GM12878 (cell line): ENCODE data around the gene NEMF. TPM values are rescaled to one million over a fixed set of nuclear protein-coding genes. Genes with fewer than 3 reads are reported as not detected.

Experiments used
- ATAC-seq: fragments of 200-7000 bp; cut with Tn5 transposase; 3 replicates; pipeline ENCODE4 v1.9.1; 2020; ENCODE audit warnings: mild to moderate bottlenecking, moderate library complexity
- BruUV-seq: library from RNA; stranded (reverse); fragments of 400-500 nt; replicated peaks from 2 replicates; lab custom pipeline; 2021; lab: Mats Ljungman, UMichigan
- CTCF ChIA-PET: fragments of 300-600 bp; sonication (Branson Sonifier 250); formaldehyde crosslinking; extraction: SDS; loops from one replicate; lab custom pipeline; 2021; ENCODE audit warnings: inconsistent platforms; lab: Yijun Ruan, JAX
- POLR2A ChIA-PET: fragments of 350-600 bp; formaldehyde crosslinking; extraction: SDS; loops from one replicate; lab custom pipeline; 2021; ENCODE audit warnings: inconsistent platforms; lab: Charles Lee
- RAD21 ChIA-PET: fragments of 300-600 bp; sonication (Branson Sonifier 250); formaldehyde crosslinking; loops from one replicate; lab custom pipeline; 2023; ENCODE audit warnings: antibody characterized with exemption; ENCODE audit not compliant: unreplicated experiment; lab: Charles Lee
- SMC1A ChIA-PET: fragments of 300-600 bp; sonication (Branson Sonifier 250); formaldehyde crosslinking; loops from one replicate; lab custom pipeline; 2023; ENCODE audit not compliant: unreplicated experiment, uncharacterized antibody; lab: Charles Lee
- DNase-seq: peaks from one replicate; pipeline ENCODE4 v3.0.0-alpha.2; 2011; ENCODE audit warnings: low read depth, low spot score
- FAIRE-seq: peaks from 3 replicates; lab custom pipeline; 2011; peaks lifted over from hg19 to GRCh38; lab: Jason Lieb, UNC
- H2AFZ ChIP-seq: 2 replicates; pipeline ENCODE4 v1.6.0; 2011; ENCODE audit warnings: low read depth, low read length, control low read depth; ENCODE audit not compliant: control insufficient read depth
- H3K27ac ChIP-seq: 2 replicates; pipeline ENCODE4 v1.5.1; 2011; ENCODE audit warnings: control low read depth; ENCODE audit not compliant: control insufficient read depth, insufficient read depth
- H3K27me3 ChIP-seq, 2 experiments: replicated peaks in 1 of 2; 2 replicates each; pipeline versions ENCODE4 v1.6.0 to v1.6.1; 2011; ENCODE audit warnings: low read length in 1 of 2; ENCODE audit not compliant: control insufficient read depth in 2 of 2, insufficient read depth in 2 of 2
- H3K36me3 ChIP-seq, 2 experiments: 2 replicates each; pipeline ENCODE4 v1.5.1; 2011; ENCODE audit warnings: low read length in 1 of 2; ENCODE audit not compliant: control insufficient read depth in 2 of 2, insufficient read depth in 2 of 2
- H3K4me1 ChIP-seq: 2 replicates; pipeline ENCODE4 v1.6.1; 2011; ENCODE audit warnings: mild to moderate bottlenecking, low read length, moderate library complexity, mixed read lengths; ENCODE audit not compliant: control insufficient read depth, insufficient read depth
- H3K4me2 ChIP-seq: 2 replicates; pipeline ENCODE4 v1.6.0; 2011; ENCODE audit warnings: control low read depth; ENCODE audit not compliant: control insufficient read depth, insufficient read depth
- H3K4me3 ChIP-seq: fragments of 200-600 bp; sonication (generic); 2 replicates; pipeline ENCODE4 v1.5.1; 2016
- H3K79me2 ChIP-seq: 2 replicates; pipeline ENCODE4 v1.6.0; 2011; ENCODE audit warnings: low read length; ENCODE audit not compliant: control insufficient read depth, insufficient read depth
- H3K9ac ChIP-seq: 2 replicates; pipeline ENCODE4 v1.8.0; 2011; ENCODE audit warnings: low read length, control low read depth, mixed read lengths; ENCODE audit not compliant: control insufficient read depth, insufficient read depth
- H3K9me3 ChIP-seq: replicated peaks from 3 replicates; pipeline ENCODE4 v1.5.1; 2011; ENCODE audit warnings: mild to moderate bottlenecking, low read length; ENCODE audit not compliant: control insufficient read depth, insufficient read depth
- H4K20me1 ChIP-seq: 2 replicates; pipeline ENCODE4 v1.6.0; 2011; ENCODE audit not compliant: control insufficient read depth, insufficient read depth
- ATF3 ChIP-seq: IDR thresholded peaks from 2 replicates; pipeline ENCODE4 v1.6.1; 2011; ENCODE audit warnings: low read depth, mild to moderate bottlenecking, low read length, moderate library complexity, borderline replicate concordance; ENCODE audit errors: extremely low read depth
- ATF7 ChIP-seq: fragments of 450-650 bp; IDR thresholded peaks from 2 replicates; pipeline ENCODE4 v1.6.1; 2016; ENCODE audit warnings: low read depth, mild to moderate bottlenecking
- BACH1 ChIP-seq: fragments of 450-650 bp; IDR thresholded peaks from 2 replicates; pipeline ENCODE4 v1.6.1; 2017; ENCODE audit warnings: mild to moderate bottlenecking, borderline replicate concordance
- BMI1 ChIP-seq: fragments of 450-650 bp; IDR thresholded peaks from 2 replicates; pipeline ENCODE4 v1.6.1; 2016; ENCODE audit warnings: mild to moderate bottlenecking, moderate library complexity, borderline replicate concordance
- CHD4 ChIP-seq: fragments of 200-600 bp; sonication (generic); IDR thresholded peaks from 2 replicates; pipeline ENCODE4 v1.6.1; 2016; ENCODE audit warnings: mild to moderate bottlenecking
- EP300 ChIP-seq, 2 experiments: fragments of 150-350 bp in 1 of 2; IDR thresholded peaks; 2 replicates each; pipeline ENCODE4 v1.6.1; 2011 to 2012; ENCODE audit warnings: low read depth in 2 of 2, low read length in 2 of 2, borderline replicate concordance in 1 of 2, improper control_type of control experiment in 1 of 2, inconsistent platforms in 1 of 2; ENCODE audit not compliant: control insufficient read depth in 1 of 2
- IRF5 ChIP-seq: fragments of 450-650 bp; IDR thresholded peaks from 2 replicates; pipeline ENCODE4 v1.6.1; 2017; ENCODE audit warnings: borderline replicate concordance
- NFIC ChIP-seq: IDR thresholded peaks from 2 replicates; pipeline ENCODE4 v1.6.1; 2012; ENCODE audit warnings: low read depth, mild to moderate bottlenecking, inconsistent platforms, low read length, moderate library complexity
- NFXL1 ChIP-seq: fragments of 450-650 bp; IDR thresholded peaks from 2 replicates; pipeline ENCODE4 v1.6.1; 2017; ENCODE audit warnings: antibody characterized with exemption, mild to moderate bottlenecking, borderline replicate concordance
- NFYB ChIP-seq: IDR thresholded peaks from 2 replicates; pipeline ENCODE4 v1.6.1; 2011; ENCODE audit warnings: low read depth, mild to moderate bottlenecking, low read length, improper control_type of control experiment, moderate library complexity; ENCODE audit not compliant: insufficient read depth
- NKRF ChIP-seq: fragments of 450-650 bp; conservative IDR thresholded peaks from 2 replicates; pipeline ENCODE4 v1.6.1; 2017; ENCODE audit warnings: mild to moderate bottlenecking, moderate library complexity
- PKNOX1 ChIP-seq: fragments of 450-650 bp; IDR thresholded peaks from 2 replicates; pipeline ENCODE4 v1.6.1; 2016; ENCODE audit warnings: mild to moderate bottlenecking
- POU2F2 ChIP-seq: IDR thresholded peaks from 3 replicates; pipeline ENCODE4 v1.6.1; 2011; ENCODE audit warnings: low read depth, mild to moderate bottlenecking, low read length, borderline replicate concordance
- SMAD1 ChIP-seq: fragments of 450-650 bp; IDR thresholded peaks from 2 replicates; pipeline ENCODE4 v1.6.1; 2018; ENCODE audit warnings: mild to moderate bottlenecking, low read depth; ENCODE audit not compliant: partially characterized antibody
- STAT3 ChIP-seq: IDR thresholded peaks from 2 replicates; pipeline ENCODE4 v1.6.1; 2011; ENCODE audit warnings: low read depth, low read length, improper control_type of control experiment
- WRNIP1 ChIP-seq: IDR thresholded peaks from 2 replicates; pipeline ENCODE4 v1.6.1; 2011; ENCODE audit warnings: low read depth, low read length, improper control_type of control experiment, borderline replicate concordance
- ZSCAN29 ChIP-seq: fragments of 450-650 bp; IDR thresholded peaks from 2 replicates; pipeline ENCODE4 v1.6.1; 2017; ENCODE audit warnings: mild to moderate bottlenecking, moderate library complexity
- WGBS: methylation state at CpG from one replicate; pipeline ENCODE4 v1.1.6; 2016; ENCODE audit warnings: low lambda C conversion rate; ENCODE audit not compliant: insufficient replicate concordance, insufficient coverage; ENCODE audit errors: missing lambda C conversion rate; 5-methylcytosine and 5-hydroxymethylcytosine counted together
- in situ Hi-C: fragments of 300-500 bp; cut with MboI; formaldehyde crosslinking; loops from 9 replicates; pipeline ENCODE4 v1.14.3; 2018; ENCODE audit warnings: mixed read lengths
- intact Hi-C: fragments of 100-400 bp; cut with micrococcal nuclease; formaldehyde crosslinking; loops from one replicate; pipeline ENCODE4 v1.14.2; 2022; ENCODE audit not compliant: unreplicated experiment
- polyA plus RNA-seq, 11 experiments: library from polyadenylated mRNA; depleted of rRNA in 4 of 11; unstranded in 6 of 11; stranded (reverse) in 5 of 11; fragments of >200 nt; fragmentation: Nextera tagmentation in 4 of 11; fragmentation: Illumina TruSeq in 1 of 11; extraction: Ambion mirVana in 4 of 11; extraction: Trizol in 1 of 11; gene quantifications; 1 replicate in 1 of 11; 2 replicates in 10 of 11; pipeline versions ENCODE4 v1.2.1 to v1.2.3, GENCODE V29; 2011 to 2016; ENCODE audit warnings: inconsistent platforms in 2 of 11, missing spikeins in 2 of 11, low read depth in 1 of 11
- total RNA-seq, 4 experiments: library from RNA; depleted of rRNA in 3 of 4; stranded (reverse); fragments of >200 nt in 3 of 4; fragmentation: Illumina TruSeq in 1 of 4; extraction: Trizol in 1 of 4; gene quantifications; 2 replicates each; pipeline versions ENCODE4 v1.2.1 to v1.2.3, GENCODE V29; 2013 to 2021

NEMF gene
- total and polyA plus RNA-seq, 10 of the 15 experiments (the other 5 are each of a cell fraction or from before 2014, with no cell fraction given), result 31.5 to 80.1 (median 61.1) TPM

- over 99% methylated on average over 12 of the region's 12 CpGs for WGBS
- H3K9ac ChIP-seq, result no peak overlapping the region
- no peak overlapping the region for H2AFZ ChIP-seq
- no peaks in the 10 kb centered on the region for H3K79me2 ChIP-seq
- in situ Hi-C loops (no loop called here), intact Hi-C loops (no loop called here)
- ATAC-seq, result no peak
- FAIRE-seq, result no peak
- no peak overlapping the region for H3K4me3 ChIP-seq
- no peak overlapping the region for H3K27ac ChIP-seq
- no TSS peak for BruUV-seq
- ChIA-PET SMC1A (interaction anchor here (1.2 kb wide), 1 partner anchor 8 kb away, joined by 4 read pairs; no protein-coding TSS in a partner anchor), CTCF (no interaction called here), RAD21 (no interaction called here), POLR2A (interaction anchor here (0.5 kb wide), 1 partner anchor 174 kb away, joined by 4 read pairs; no protein-coding TSS in a partner anchor)
- H3K4me1 ChIP-seq, result no peaks in the 10 kb centered on the region
- peaks cover 9 to 33% of the 10 kb centered on the region in 2 experiments; a peak in 3 of 4 replicates for H3K36me3 ChIP-seq
- no peaks in the 10 kb centered on the region for H4K20me1 ChIP-seq
- peaks cover 3% of the 10 kb centered on the region for H3K9me3 ChIP-seq
- no peak for DNase-seq
- TF ChIP-seq ATF7 (no peak), WRNIP1 (no peak), ZSCAN29 (no peak), CHD4 (no peak), BACH1 (no peak), NKRF (no peak), SMAD1 (no peak), NFYB (no peak), NFXL1 (no peak), IRF5 (no peak), NFIC (no peak), STAT3 (no peak), PKNOX1 (no peak), EP300 (IDR thresholded peaks at IDR 0.05; ENCODE audit: borderline replicate concordance in 1 of 2, control insufficient read depth in 1 of 2, low read depth in 2 of 2, low read length in 2 of 2) (no peak), BMI1 (no peak), ATF3 (no peak), POU2F2 (no peak)
- H3K4me2 ChIP-seq, result no peak overlapping the region
- no peaks in the 10 kb centered on the region for H3K27me3 ChIP-seq
Measured at GRCh38 chr14:49820176-49820575, 32.4 kb downstream of the NEMF start.
